ENCODE results near the gene SNX8.

- TF ChIP-seq, protein P1, sequence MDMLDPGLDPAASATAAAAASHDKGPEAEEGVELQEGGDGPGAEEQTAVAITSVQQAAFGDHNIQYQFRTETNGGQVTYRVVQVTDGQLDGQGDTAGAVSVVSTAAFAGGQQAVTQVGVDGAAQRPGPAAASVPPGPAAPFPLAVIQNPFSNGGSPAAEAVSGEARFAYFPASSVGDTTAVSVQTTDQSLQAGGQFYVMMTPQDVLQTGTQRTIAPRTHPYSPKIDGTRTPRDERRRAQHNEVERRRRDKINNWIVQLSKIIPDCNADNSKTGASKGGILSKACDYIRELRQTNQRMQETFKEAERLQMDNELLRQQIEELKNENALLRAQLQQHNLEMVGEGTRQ (IDR thresholded peaks at IDR 0.05; ENCODE audit: low read length): no peak
- TF ChIP-seq, protein P2, sequence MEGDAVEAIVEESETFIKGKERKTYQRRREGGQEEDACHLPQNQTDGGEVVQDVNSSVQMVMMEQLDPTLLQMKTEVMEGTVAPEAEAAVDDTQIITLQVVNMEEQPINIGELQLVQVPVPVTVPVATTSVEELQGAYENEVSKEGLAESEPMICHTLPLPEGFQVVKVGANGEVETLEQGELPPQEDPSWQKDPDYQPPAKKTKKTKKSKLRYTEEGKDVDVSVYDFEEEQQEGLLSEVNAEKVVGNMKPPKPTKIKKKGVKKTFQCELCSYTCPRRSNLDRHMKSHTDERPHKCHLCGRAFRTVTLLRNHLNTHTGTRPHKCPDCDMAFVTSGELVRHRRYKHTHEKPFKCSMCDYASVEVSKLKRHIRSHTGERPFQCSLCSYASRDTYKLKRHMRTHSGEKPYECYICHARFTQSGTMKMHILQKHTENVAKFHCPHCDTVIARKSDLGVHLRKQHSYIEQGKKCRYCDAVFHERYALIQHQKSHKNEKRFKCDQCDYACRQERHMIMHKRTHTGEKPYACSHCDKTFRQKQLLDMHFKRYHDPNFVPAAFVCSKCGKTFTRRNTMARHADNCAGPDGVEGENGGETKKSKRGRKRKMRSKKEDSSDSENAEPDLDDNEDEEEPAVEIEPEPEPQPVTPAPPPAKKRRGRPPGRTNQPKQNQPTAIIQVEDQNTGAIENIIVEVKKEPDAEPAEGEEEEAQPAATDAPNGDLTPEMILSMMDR (IDR thresholded peaks at IDR 0.05; ENCODE audit: control extremely low read depth in 1 of 3, insufficient read depth in 1 of 3, low read depth in 1 of 3, low read length in 3 of 3): no peak
- TF ChIP-seq POLR2A (IDR thresholded peaks at IDR 0.05; ENCODE audit: control extremely low read depth in 1 of 2, low read depth in 2 of 2, low read length in 2 of 2) (no peak), POLR2AphosphoS5 (IDR thresholded peaks at IDR 0.05; ENCODE audit: low read depth, low read length) (no peak), JUND (IDR thresholded peaks at IDR 0.05; ENCODE audit: low read length) (no peak), GTF2F1 (IDR thresholded peaks at IDR 0.05; ENCODE audit: borderline replicate concordance, low read depth, low read length) (no peak), PHF8 (conservative IDR thresholded peaks at IDR 0.05; ENCODE audit: low read depth, low read length) (no peak), ATF3 (IDR thresholded peaks at IDR 0.05; ENCODE audit: insufficient read depth, low read depth, low read length) (no peak), RAD21 (IDR thresholded peaks at IDR 0.05 in 1 of 2, conservative IDR thresholded peaks at IDR 0.05 in 1 of 2; ENCODE audit: low read depth in 2 of 2, low read length in 2 of 2) (no peak), KDM1A (IDR thresholded peaks at IDR 0.05; ENCODE audit: borderline replicate concordance, low read length) (no peak), SIN3A (conservative IDR thresholded peaks at IDR 0.05 in 1 of 2, IDR thresholded peaks at IDR 0.05 in 1 of 2; ENCODE audit: low read depth in 1 of 2, low read length in 2 of 2) (no peak), TAF1 (IDR thresholded peaks at IDR 0.05; ENCODE audit: low read depth, low read length) (no peak), RNF2 (IDR thresholded peaks at IDR 0.05; ENCODE audit: borderline replicate concordance, low read depth, low read length, missing control alignments, poor library complexity, severe bottlenecking) (no peak)
Measured at GRCh38 chr7:2219136-2219535, 95.1 kb downstream of the SNX8 start.
